Measurements from ENCODE around the gene SPART. TPM values are rescaled to one million over a fixed set of nuclear protein-coding genes. Genes with fewer than 3 reads are reported as not detected.

SPART gene
- total and polyA plus RNA-seq, 2 of the 8 experiments (the other 6 are each of a cell fraction or from before 2014, with no cell fraction given), result 27.2 to 74.1 TPM

Small RNA genes lying within 50 kb of the gene (small RNA-seq; reads per million reads assigned to genes)
- not detected for gene RNU6-71P (ENCODE audit: insufficient read depth)

Other genes starting within 250 kb of the SPART start
- gene DCLK1, start 215.0 kb downstream of the SPART start, total RNA-seq (2021; fragmentation: NEBNext Ultra II Directional; extraction: Animal tissue kit (Norgen Biotek cat#: 25700)), result 38.7 and 41.0 TPM in 2 replicates
- gene DCLK1, start 215.0 kb downstream of the SPART start, polyA plus RNA-seq (2011; rRNA removed), result 16.6 and 22.8 TPM in 2 replicates
- gene SOHLH2, start 131.8 kb downstream of the SPART start, total RNA-seq (2021; fragmentation: NEBNext Ultra II Directional; extraction: Animal tissue kit (Norgen Biotek cat#: 25700)), result 9.7 and 10.3 TPM in 2 replicates
- gene SOHLH2, start 131.8 kb downstream of the SPART start, polyA plus RNA-seq (2011; rRNA removed), result 6.1 and 6.8 TPM in 2 replicates
- 43.3 and 44.0 TPM in 2 replicates for gene CCDC169, start 48.6 kb downstream of the SPART start, total RNA-seq (2021; fragmentation: NEBNext Ultra II Directional; extraction: Animal tissue kit (Norgen Biotek cat#: 25700))
- 5.3 and 7.2 TPM in 2 replicates for gene CCDC169, start 48.6 kb downstream of the SPART start, polyA plus RNA-seq (2011; rRNA removed)
- 4.0 and 4.1 TPM in 2 replicates for gene CCNA1, start 86.1 kb upstream of the SPART start, total RNA-seq (2021; fragmentation: NEBNext Ultra II Directional; extraction: Animal tissue kit (Norgen Biotek cat#: 25700))
- gene CCNA1, start 86.1 kb upstream of the SPART start, polyA plus RNA-seq (2011; rRNA removed), result 2.2 and 2.7 TPM in 2 replicates

Data from H1 (cell line).